HEK293T (cell line): ENCODE data around the gene TAF3.

Experiments
- CTCF ChIA-PET: fragments of 350-600 bp; formaldehyde crosslinking; extraction: SDS; loops from one replicate; lab custom pipeline; 2021; ENCODE audit warnings: antibody characterized with exemption, inconsistent platforms; lab: Yijun Ruan, JAX
- POLR2A ChIA-PET: fragments of 350-600 bp; formaldehyde crosslinking; extraction: SDS; loops from one replicate; lab custom pipeline; 2020; ENCODE audit warnings: antibody characterized with exemption, inconsistent platforms; lab: Yijun Ruan, JAX
- DNase-seq: peaks from one replicate; pipeline ENCODE4 v3.0.0; 2012; ENCODE audit warnings: mixed read lengths; ENCODE audit errors: extremely low spot score
- ARNT ChIP-seq: fragments of 450-650 bp; IDR thresholded peaks from 2 replicates; pipeline ENCODE4 v1.6.1; 2017; ENCODE audit warnings: mild to moderate bottlenecking
- BHLHE40 ChIP-seq: fragments of 450-650 bp; IDR thresholded peaks from 2 replicates; pipeline ENCODE4 v1.6.1; 2016; ENCODE audit warnings: mild to moderate bottlenecking, moderate library complexity, borderline replicate concordance
- CTBP1 ChIP-seq: fragments of 450-650 bp; IDR thresholded peaks from 2 replicates; pipeline ENCODE4 v1.6.1; 2016; ENCODE audit warnings: borderline replicate concordance
- ELF4 ChIP-seq: fragments of 450-650 bp; IDR thresholded peaks from 2 replicates; pipeline ENCODE4 v1.6.1; 2017; ENCODE audit warnings: antibody characterized with exemption
- FOXA1 ChIP-seq: fragments of 450-650 bp; IDR thresholded peaks from 2 replicates; pipeline ENCODE4 v1.6.1; 2016; ENCODE audit warnings: mild to moderate bottlenecking
- FOXK2 ChIP-seq: fragments of 450-650 bp; IDR thresholded peaks from 2 replicates; pipeline ENCODE4 v1.6.1; 2016; ENCODE audit warnings: mild to moderate bottlenecking
- FOXM1 ChIP-seq: fragments of 450-650 bp; IDR thresholded peaks from 2 replicates; pipeline ENCODE4 v1.6.1; 2017; ENCODE audit warnings: mild to moderate bottlenecking, borderline replicate concordance
- HDGF ChIP-seq: fragments of 450-650 bp; IDR thresholded peaks from 2 replicates; pipeline ENCODE4 v1.6.1; 2017; ENCODE audit warnings: antibody characterized with exemption, borderline replicate concordance
- L3MBTL2 ChIP-seq: fragments of 450-650 bp; conservative IDR thresholded peaks from 2 replicates; pipeline ENCODE4 v1.6.1; 2016; ENCODE audit warnings: mild to moderate bottlenecking
- LEF1 ChIP-seq: fragments of 450-650 bp; IDR thresholded peaks from 2 replicates; pipeline ENCODE4 v1.6.1; 2017; ENCODE audit warnings: mild to moderate bottlenecking, borderline replicate concordance
- NFRKB ChIP-seq: fragments of 450-650 bp; IDR thresholded peaks from 2 replicates; pipeline ENCODE4 v1.6.1; 2016; ENCODE audit warnings: mild to moderate bottlenecking, moderate library complexity
- PKNOX1 ChIP-seq: fragments of 450-650 bp; IDR thresholded peaks from 2 replicates; pipeline ENCODE4 v1.6.1; 2016
- SP1 ChIP-seq: fragments of 450-650 bp; IDR thresholded peaks from 2 replicates; pipeline ENCODE4 v1.6.1; 2017
- SUZ12 ChIP-seq: fragments of 450-650 bp; IDR thresholded peaks from 2 replicates; pipeline ENCODE4 v1.6.1; 2016; ENCODE audit warnings: mild to moderate bottlenecking
- TARDBP ChIP-seq: fragments of 450-650 bp; IDR thresholded peaks from 2 replicates; pipeline ENCODE4 v1.6.1; 2016
- ZNF384 ChIP-seq: fragments of 450-650 bp; IDR thresholded peaks from 2 replicates; pipeline ENCODE4 v1.6.1; 2016

The TAF3 gene

GRCh38 chr10:7846591-7846990 is 28.3 kb downstream of the TAF3 start:
- TF ChIP-seq FOXK2 (no peak), BHLHE40 (no peak), SP1 (no peak), FOXA1 (no peak), CTBP1 (no peak), NFRKB (no peak), SUZ12 (no peak), ELF4 (no peak), ZNF384 (no peak)
- ChIA-PET POLR2A (no interaction called here), CTCF (no interaction called here)
- DNase-seq = no peak

- ChIA-PET CTCF (no interaction called here), POLR2A (interaction anchor here (1.3 kb wide), 1 partner anchor 35 kb away, joined by 3 read pairs; the partner anchor contains the start of gene TAF3)
- TF ChIP-seq HDGF (no peak), PKNOX1 (peak; percentile 70), FOXK2 (no peak)
- no peak for DNase-seq
Observed at GRCh38 chr10:7853226-7853842, 35.0 kb downstream of the TAF3 start.

- no peak for DNase-seq
- POLR2A ChIA-PET = interaction anchor here (1.6 kb wide), 1 partner anchor 66 kb away, joined by 3 read pairs; the partner anchor contains the start of genes ATP5F1C and KIN
Observed at GRCh38 chr10:7853890-7854289, 35.6 kb downstream of the TAF3 start.

GRCh38 chr10:7855205-7855604 is 36.9 kb downstream of the TAF3 start:
- TF ChIP-seq ARNT (no peak), CTBP1 (no peak), FOXM1 (no peak), ELF4 (no peak), LEF1 (no peak), FOXA1 (no peak), L3MBTL2 (no peak), TARDBP (no peak), ZNF384 (no peak), BHLHE40 (no peak), SUZ12 (no peak), NFRKB (no peak), PKNOX1 (no peak), FOXK2 (no peak), SP1 (no peak)
- CTCF ChIA-PET = no interaction called here
- POLR2A ChIA-PET = interaction anchor here (0.9 to 1.6 kb wide), 2 partner anchors 37 to 67 kb away, joined by 3 to 4 read pairs; partner anchors contain the start of genes ATP5F1C, KIN and TAF3
- DNase-seq = no peak

More at GRCh38 chr10:7853890-7854289, 35.6 kb downstream of the TAF3 start:
- CTCF ChIA-PET = no interaction called here
- no peak for TF ChIP-seq ARNT
- TF ChIP-seq LEF1 = no peak
- TF ChIP-seq FOXM1 = no peak
- TF ChIP-seq HDGF = no peak
- TF ChIP-seq L3MBTL2 = no peak

GRCh38 chr10:7856678-7857077 is 38.4 kb downstream of the TAF3 start:
- no peak for TF ChIP-seq CTBP1
- TF ChIP-seq HDGF = no peak
- no peak for TF ChIP-seq SUZ12
- TF ChIP-seq TARDBP = no peak
- TF ChIP-seq L3MBTL2 = no peak
- no peak for TF ChIP-seq LEF1
- no peak for TF ChIP-seq FOXK2
- TF ChIP-seq BHLHE40 = no peak
- TF ChIP-seq SP1 = no peak
- no peak for TF ChIP-seq FOXA1
- no peak for TF ChIP-seq PKNOX1
- TF ChIP-seq ARNT = no peak
- DNase-seq = no peak
- ChIA-PET CTCF (no interaction called here), POLR2A (no interaction called here)

GRCh38 chr10:7857262-7857661 is 39.0 kb downstream of the TAF3 start:
- no peak for DNase-seq
- ChIA-PET POLR2A (no interaction called here), CTCF (no interaction called here)
- TF ChIP-seq CTBP1 (no peak), SP1 (no peak), FOXM1 (no peak), ZNF384 (no peak), BHLHE40 (no peak), ARNT (no peak), NFRKB (no peak), HDGF (no peak), LEF1 (no peak), FOXA1 (no peak)
